PFSK-1 (cell line): ENCODE measurements around the gene KIAA0319L.

Experiments used
- FOXP2 ChIP-seq: optimal IDR thresholded peaks from 2 replicates; pipeline ENCODE3; 2011; ENCODE audit warnings: borderline replicate concordance, control low read depth, inconsistent platforms; ENCODE audit not compliant: insufficient read depth; ENCODE audit errors: extremely low read length, extremely low read depth
- POLR2AphosphoS5 ChIP-seq: IDR thresholded peaks from 2 replicates; pipeline ENCODE4 v1.6.1; 2012; ENCODE audit warnings: low read depth, mild to moderate bottlenecking, control low read depth, low read length, moderate library complexity
- SIN3A ChIP-seq: IDR thresholded peaks from 2 replicates; pipeline ENCODE4 v1.6.1; 2012; ENCODE audit warnings: mild to moderate bottlenecking, low read length, moderate library complexity, borderline replicate concordance; ENCODE audit not compliant: insufficient read depth
- TAF1 ChIP-seq: IDR thresholded peaks from 2 replicates; pipeline ENCODE4 v1.6.1; 2012; ENCODE audit warnings: low read length, control low read depth, borderline replicate concordance; ENCODE audit not compliant: insufficient read depth
- TF ChIP-seq, protein P1 (sequence below), 2 experiments: IDR thresholded peaks; 2 replicates each; pipeline versions ENCODE4 v1.6.1 to v1.8.0; 2011 to 2012; ENCODE audit warnings: low read depth in 2 of 2, low read length in 2 of 2, control low read depth in 1 of 2, inconsistent platforms in 1 of 2, mild to moderate bottlenecking in 1 of 2, moderate library complexity in 1 of 2; ENCODE audit not compliant: insufficient read depth in 1 of 2

Gene KIAA0319L

DNA sequence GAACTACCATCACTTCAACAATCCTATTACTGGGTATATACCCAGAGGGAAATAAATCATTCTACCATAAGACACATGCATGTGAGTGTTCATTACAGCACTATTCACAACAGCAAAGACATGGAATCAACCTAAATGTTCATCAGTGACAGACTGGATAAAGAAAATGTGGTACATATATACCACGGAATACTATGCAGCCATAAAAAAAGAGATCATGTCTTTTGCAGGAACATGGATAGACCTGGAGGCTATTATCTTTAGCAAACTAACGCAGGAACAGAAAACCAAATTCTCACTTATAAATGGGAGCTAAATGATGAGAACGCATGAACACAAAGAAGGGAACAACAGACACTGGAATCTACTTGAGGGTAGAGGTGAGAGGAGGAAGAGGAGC is 39.0 kb downstream of the KIAA0319L start:
- TF ChIP-seq, protein P1, sequence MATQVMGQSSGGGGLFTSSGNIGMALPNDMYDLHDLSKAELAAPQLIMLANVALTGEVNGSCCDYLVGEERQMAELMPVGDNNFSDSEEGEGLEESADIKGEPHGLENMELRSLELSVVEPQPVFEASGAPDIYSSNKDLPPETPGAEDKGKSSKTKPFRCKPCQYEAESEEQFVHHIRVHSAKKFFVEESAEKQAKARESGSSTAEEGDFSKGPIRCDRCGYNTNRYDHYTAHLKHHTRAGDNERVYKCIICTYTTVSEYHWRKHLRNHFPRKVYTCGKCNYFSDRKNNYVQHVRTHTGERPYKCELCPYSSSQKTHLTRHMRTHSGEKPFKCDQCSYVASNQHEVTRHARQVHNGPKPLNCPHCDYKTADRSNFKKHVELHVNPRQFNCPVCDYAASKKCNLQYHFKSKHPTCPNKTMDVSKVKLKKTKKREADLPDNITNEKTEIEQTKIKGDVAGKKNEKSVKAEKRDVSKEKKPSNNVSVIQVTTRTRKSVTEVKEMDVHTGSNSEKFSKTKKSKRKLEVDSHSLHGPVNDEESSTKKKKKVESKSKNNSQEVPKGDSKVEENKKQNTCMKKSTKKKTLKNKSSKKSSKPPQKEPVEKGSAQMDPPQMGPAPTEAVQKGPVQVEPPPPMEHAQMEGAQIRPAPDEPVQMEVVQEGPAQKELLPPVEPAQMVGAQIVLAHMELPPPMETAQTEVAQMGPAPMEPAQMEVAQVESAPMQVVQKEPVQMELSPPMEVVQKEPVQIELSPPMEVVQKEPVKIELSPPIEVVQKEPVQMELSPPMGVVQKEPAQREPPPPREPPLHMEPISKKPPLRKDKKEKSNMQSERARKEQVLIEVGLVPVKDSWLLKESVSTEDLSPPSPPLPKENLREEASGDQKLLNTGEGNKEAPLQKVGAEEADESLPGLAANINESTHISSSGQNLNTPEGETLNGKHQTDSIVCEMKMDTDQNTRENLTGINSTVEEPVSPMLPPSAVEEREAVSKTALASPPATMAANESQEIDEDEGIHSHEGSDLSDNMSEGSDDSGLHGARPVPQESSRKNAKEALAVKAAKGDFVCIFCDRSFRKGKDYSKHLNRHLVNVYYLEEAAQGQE (IDR thresholded peaks at IDR 0.05; ENCODE audit: insufficient read depth in 1 of 2, low read depth in 2 of 2, low read length in 2 of 2): no peak
- TF ChIP-seq TAF1 (no peak), FOXP2 (no peak), SIN3A (no peak), POLR2AphosphoS5 (no peak)

- TF ChIP-seq TAF1 (no peak), POLR2AphosphoS5 (no peak), SIN3A (no peak), FOXP2 (no peak)
- TF ChIP-seq, protein P1 (IDR thresholded peaks at IDR 0.05; ENCODE audit: insufficient read depth in 1 of 2, low read depth in 2 of 2, low read length in 2 of 2): no peak
Observed at GRCh38 chr1:35511305-35511704, 45.9 kb downstream of the KIAA0319L start.

- TF ChIP-seq POLR2AphosphoS5 (no peak), SIN3A (no peak), TAF1 (no peak), FOXP2 (no peak)
- TF ChIP-seq, protein P1 (IDR thresholded peaks at IDR 0.05; ENCODE audit: insufficient read depth in 1 of 2, low read depth in 2 of 2, low read length in 2 of 2): no peak
Observed at GRCh38 chr1:35509558-35509957, 47.6 kb downstream of the KIAA0319L start.

DNA sequence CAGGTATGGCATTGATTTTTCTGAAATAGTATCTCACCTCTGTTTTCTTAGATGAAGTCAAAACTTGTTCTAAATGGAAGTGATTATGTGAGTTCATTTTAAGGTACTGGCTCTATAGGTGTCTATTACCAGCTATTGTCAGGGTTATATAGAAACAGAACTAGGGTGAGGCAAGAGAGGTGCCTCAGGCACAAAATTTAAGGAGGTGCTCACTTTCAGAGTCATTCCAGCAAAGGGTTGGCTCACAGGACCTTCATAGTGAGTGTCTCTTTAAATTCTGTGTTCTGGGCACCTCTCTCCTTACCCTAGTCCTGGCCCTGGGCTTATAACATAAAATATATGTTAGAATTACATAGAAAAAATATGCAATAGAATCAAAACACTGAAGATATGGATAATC is 49.3 kb downstream of the KIAA0319L start:
- TF ChIP-seq, protein P1 (IDR thresholded peaks at IDR 0.05; ENCODE audit: insufficient read depth in 1 of 2, low read depth in 2 of 2, low read length in 2 of 2): no peak
- TF ChIP-seq FOXP2 (no peak), TAF1 (no peak), POLR2AphosphoS5 (no peak), SIN3A (no peak)
